Activated CD8-positive, alpha-beta memory T cell treated with anti-CD3 and anti-CD28 coated beads, Interleukin-2, amount 50 U/mL, for 4 hours (primary cell): ENCODE results near the gene MKRN1.
A peak's percentile ranks its signal among the peaks of the same experiment; 100 is the strongest.
"Not testable (repeated sequence)": the region's sequence is repeated elsewhere in the genome, so short reads cannot be mapped to it uniquely, and the experiment has no call there.

ENCODE experiments used
- DNase-seq: peaks from one replicate; pipeline ENCODE4 v3.0.0-alpha.2; 2020

MKRN1 gene, protein sequence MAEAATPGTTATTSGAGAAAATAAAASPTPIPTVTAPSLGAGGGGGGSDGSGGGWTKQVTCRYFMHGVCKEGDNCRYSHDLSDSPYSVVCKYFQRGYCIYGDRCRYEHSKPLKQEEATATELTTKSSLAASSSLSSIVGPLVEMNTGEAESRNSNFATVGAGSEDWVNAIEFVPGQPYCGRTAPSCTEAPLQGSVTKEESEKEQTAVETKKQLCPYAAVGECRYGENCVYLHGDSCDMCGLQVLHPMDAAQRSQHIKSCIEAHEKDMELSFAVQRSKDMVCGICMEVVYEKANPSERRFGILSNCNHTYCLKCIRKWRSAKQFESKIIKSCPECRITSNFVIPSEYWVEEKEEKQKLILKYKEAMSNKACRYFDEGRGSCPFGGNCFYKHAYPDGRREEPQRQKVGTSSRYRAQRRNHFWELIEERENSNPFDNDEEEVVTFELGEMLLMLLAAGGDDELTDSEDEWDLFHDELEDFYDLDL

DNA sequence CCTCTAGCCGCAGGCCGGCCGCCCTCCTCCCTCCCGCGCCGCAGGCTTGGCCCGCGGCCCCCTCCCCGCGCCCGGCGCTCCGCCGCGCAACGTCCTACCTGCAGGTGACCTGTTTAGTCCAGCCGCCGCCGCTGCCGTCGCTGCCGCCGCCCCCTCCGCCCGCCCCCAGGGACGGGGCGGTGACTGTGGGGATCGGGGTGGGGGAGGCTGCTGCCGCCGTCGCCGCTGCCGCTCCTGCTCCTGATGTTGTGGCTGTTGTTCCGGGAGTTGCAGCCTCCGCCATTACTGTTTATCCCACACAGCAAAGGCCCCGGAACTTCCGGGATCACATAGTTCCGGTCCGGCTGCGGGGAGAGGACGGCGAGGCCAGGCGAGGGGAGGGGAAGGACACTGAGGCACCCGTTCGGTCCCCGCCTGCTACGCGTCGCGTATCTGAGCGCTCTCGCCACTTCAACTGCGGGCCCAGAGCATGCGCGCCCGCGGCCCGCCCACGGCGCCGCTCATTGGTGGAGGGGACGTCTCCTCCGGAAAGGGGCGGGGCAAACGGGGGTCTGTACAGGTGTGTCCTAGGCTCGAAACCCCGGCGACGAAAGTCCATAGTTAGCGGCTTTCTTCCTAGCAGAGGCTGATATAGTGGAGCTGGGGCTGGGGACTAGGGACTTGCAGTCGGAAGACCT, at the start of gene MKRN1:
MKRN1 (minus strand) TSS at position 444 of the 677 bp plus-strand sequence; CDS start at position 283, 161 bp downstream.
- peak; percentile 96 for DNase-seq

GRCh38 chr7:140526787-140527664, 47.7 kb upstream of the MKRN1 start:
- DNase-seq, result no peak

- DNase-seq, result no peak
These were observed 46.9 kb upstream of the MKRN1 start for GRCh38 chr7:140526214-140526613.

- DNase-seq, result peak; percentile 21
These were observed 46.4 kb upstream of the MKRN1 start for GRCh38 chr7:140525743-140526142.

- no peak for DNase-seq
These were observed 42.1 kb upstream of the MKRN1 start for GRCh38 chr7:140521421-140521820.

- no peak for DNase-seq
These were observed 39.7 kb upstream of the MKRN1 start for GRCh38 chr7:140519007-140519399.

- no peak for DNase-seq
These were observed 39.2 kb upstream of the MKRN1 start for GRCh38 chr7:140518370-140519006.

DNA sequence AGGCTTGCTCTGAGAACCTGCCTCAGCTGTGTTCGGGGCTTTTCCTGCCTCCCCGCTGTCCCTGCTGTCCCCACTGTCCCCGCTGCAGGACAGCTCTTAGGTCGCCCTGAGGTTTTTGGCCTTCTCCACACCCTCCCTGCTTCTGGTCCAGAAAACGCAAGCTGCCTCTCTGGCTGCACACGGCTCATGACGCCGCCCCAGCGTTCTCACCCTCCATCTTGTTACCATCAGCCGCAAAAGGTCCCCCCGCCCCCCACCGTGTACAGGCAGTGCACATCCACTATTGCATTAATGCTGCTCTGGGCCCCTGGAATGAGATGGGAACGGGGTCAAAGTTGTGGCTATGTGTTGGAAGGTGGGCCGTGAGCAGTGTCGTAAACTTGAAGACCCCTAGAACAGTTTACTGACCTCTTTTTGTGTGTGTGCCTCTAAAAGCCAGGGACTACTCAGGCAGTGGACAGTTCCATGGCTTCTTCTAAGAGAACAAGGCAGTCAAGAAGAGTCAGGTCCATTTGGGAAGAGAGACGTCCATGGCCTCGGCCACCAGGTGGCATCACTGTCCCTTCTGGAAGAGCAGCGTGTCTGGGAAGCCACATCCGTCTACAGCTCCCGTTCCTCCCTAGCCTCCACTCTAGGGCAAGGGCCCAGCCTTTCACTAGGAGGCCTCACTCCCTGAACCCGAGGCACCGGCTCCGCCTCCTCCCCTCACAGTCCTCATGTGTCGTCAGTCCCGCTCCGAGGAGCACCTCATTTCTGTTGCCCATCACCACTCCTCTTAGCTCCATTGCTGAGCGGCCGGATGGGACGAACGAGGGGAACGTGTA, 38.5 kb upstream of the MKRN1 start:
- peak; percentile 67 for DNase-seq

DNA sequence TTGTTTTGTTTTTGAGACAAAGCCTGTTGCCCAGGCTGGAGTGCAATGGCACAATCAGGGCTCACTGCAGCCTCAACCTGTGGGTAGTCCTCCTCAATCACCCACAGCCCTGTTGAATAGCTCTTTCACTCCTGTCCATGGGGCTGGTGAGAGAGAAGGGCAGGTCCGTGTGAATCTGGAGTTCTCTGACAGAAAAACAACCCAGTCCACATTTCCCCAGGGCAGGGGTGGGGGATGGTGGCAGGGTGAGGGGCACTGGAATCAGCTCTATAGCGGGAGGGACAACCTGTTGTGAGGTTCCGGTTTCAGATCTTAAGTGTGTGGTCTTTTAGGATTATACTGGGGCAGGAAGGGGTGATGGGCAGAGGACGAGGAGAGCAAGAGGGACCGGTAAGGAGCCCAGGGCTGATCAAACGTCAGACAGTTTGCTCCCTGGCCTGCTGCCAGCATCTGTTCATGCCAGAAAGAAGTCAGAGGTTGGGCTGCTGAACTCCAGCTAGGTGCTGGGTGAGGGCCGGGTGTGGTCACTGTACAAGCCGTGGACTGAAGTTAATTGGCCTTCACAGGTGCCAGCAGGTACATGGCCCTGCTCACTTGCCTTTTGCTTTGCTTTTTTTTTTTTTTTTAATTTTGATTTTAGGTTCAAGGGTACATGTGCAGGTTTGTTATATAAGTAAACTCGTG, 33.2 kb upstream of the MKRN1 start:
- no peak for DNase-seq

DNA sequence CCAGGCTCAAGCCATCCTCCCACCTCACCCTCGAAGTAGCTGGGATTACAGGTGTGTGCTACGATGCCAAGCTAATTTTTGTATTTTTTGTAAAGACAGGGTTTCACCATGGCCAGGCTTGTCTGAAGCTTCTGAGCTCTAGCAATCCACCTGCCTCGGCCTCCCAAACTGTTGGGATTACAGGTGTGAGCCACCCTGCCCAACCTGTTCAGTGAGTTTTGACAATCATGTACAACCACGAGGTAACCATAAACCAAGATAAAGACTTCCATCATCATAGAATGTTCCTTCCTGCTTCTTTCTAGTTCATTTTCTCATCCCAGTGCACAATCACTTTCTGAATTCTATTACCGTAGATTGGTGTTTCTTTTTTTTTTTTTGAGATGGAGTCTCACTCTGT, 30.5 kb upstream of the MKRN1 start:
- no peak for DNase-seq

DNA sequence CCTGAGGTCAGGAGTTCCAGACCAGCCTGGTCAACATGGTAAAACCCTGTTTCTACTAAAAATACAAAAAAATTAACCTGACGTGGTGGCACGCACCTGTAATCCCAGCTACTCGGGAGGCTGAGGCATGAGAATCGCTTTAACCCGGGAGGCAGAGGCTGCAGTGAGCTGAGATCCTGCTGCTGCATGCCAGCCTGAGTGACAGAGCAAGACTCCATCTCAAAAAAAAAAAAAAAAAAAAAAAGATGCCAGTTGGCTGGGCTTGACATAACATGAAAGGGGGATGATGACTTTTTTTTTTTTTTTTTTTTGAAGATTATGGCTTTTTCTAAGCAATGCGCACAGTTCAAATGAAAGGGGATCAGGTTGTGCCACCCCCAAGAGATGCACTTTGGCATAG, 28.3 kb upstream of the MKRN1 start:
- not testable (repeated sequence) for DNase-seq

- DNase-seq, result no peak
These were observed 27.6 kb upstream of the MKRN1 start for GRCh38 chr7:140506788-140507464.

DNA sequence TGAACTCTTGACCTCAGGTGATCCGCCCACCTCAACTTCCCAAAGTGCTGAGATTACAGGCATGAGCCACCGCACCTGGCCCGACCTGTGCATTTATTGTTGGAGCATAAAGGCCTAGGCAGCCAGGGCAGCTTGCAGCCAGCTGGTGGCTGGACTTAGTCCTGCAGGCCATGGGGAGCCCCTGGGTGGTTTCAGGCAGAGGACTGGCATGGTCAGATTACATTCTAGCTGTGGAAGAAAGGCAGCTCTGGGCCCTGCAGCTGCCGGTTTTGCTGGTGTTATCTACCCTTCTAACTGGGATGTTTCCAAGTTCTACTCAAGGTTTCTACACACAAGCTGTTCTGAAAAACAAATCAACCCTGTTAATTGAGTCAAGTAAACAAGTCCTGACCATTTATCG, 22.7 kb upstream of the MKRN1 start:
- no peak for DNase-seq

- not testable (repeated sequence) for DNase-seq
These were observed 18.5 kb upstream of the MKRN1 start for GRCh38 chr7:140497807-140498206.

- no peak for DNase-seq
These were observed 18.0 kb upstream of the MKRN1 start for GRCh38 chr7:140497241-140497769.

- no peak for DNase-seq
These were observed 16.3 kb upstream of the MKRN1 start for GRCh38 chr7:140495514-140496097.

GRCh38 chr7:140494867-140495266, 15.6 kb upstream of the MKRN1 start:
- DNase-seq, result no peak

DNA sequence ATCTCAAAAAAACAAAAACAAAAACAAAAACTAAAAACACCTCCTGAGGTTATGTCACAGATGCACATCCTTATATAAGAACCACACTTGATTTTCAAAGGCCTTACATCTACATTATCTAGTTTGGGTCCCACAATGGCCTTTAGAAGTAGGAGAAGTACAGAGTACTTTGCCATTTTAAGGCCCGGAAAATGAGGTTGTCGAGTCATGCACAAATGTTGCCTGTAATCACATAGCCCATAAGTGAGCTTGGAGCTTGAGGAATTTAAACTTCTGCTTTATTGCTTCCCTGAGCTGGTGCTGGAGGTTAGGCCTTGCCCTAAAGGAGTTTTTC, 9.7 kb upstream of the MKRN1 start:
- no peak for DNase-seq

- DNase-seq, result no peak
These were observed 6.4 kb upstream of the MKRN1 start for GRCh38 chr7:140485500-140486265.
